HL-60/S4 treated with retinoic acid at 250 ng/mL for 4 days and 3 days (cell line): ENCODE results near the gene RGS2.

Source experiments
- in situ Hi-C: fragments of 300-500 bp; cut with MboI; formaldehyde crosslinking; loops from 2 replicates; pipeline ENCODE4 v1.7.0; 2022; ENCODE audit warnings: low sequenced_read_pairs

Gene RGS2

GRCh38 chr1:192794768-192795035, 14.1 kb upstream of the RGS2 start:
- in situ Hi-C loops, result no loop called here

GRCh38 chr1:192795916-192796618, 12.8 kb upstream of the RGS2 start:
- in situ Hi-C loops, result no loop called here

GRCh38 chr1:192797143-192797542, 11.7 kb upstream of the RGS2 start:
- in situ Hi-C loops, result no loop called here

GRCh38 chr1:192797891-192798290, 10.9 kb upstream of the RGS2 start:
- in situ Hi-C loops, result no loop called here

GRCh38 chr1:192801451-192801850, 7.4 kb upstream of the RGS2 start:
- in situ Hi-C loops, result loop anchor here (25.0 kb wide), 1 partner anchor 211 kb away; no protein-coding TSS in a partner anchor

GRCh38 chr1:192802406-192802805, 6.4 kb upstream of the RGS2 start:
- in situ Hi-C loops, result loop anchor here (25.0 kb wide), 1 partner anchor 210 kb away; no protein-coding TSS in a partner anchor

- in situ Hi-C loops, result loop anchor here (25.0 kb wide), 1 partner anchor 209 kb away; no protein-coding TSS in a partner anchor
These were observed 5.3 kb upstream of the RGS2 start for GRCh38 chr1:192803501-192803900.

- in situ Hi-C loops, result loop anchor here (25.0 kb wide), 1 partner anchor 206 kb away; no protein-coding TSS in a partner anchor
These were observed 3.0 kb upstream of the RGS2 start for GRCh38 chr1:192805832-192806323.

- in situ Hi-C loops, result loop anchor here (25.0 kb wide), 1 partner anchor 205 kb away; no protein-coding TSS in a partner anchor
These were observed 1.4 kb upstream of the RGS2 start for GRCh38 chr1:192807211-192808162.

- in situ Hi-C loops, result loop anchor here (25.0 kb wide), 1 partner anchor 204 kb away; no protein-coding TSS in a partner anchor
These were observed 699 bp upstream of the RGS2 start for GRCh38 chr1:192808163-192808517.

GRCh38 chr1:192809307-192810252, 741 bp downstream of the RGS2 start:
- in situ Hi-C loops, result loop anchor here (25.0 kb wide), 1 partner anchor 203 kb away; no protein-coding TSS in a partner anchor

- in situ Hi-C loops, result loop anchor here (25.0 kb wide), 1 partner anchor 202 kb away; no protein-coding TSS in a partner anchor
These were observed 1.5 kb downstream of the RGS2 start for GRCh38 chr1:192810253-192810880.

GRCh38 chr1:192811006-192811405, 2.2 kb downstream of the RGS2 start:
- in situ Hi-C loops, result loop anchor here (25.0 kb wide), 1 partner anchor 201 kb away; no protein-coding TSS in a partner anchor

GRCh38 chr1:192811594-192812239, 2.9 kb downstream of the RGS2 start:
- in situ Hi-C loops, result loop anchor here (25.0 kb wide), 1 partner anchor 201 kb away; no protein-coding TSS in a partner anchor

GRCh38 chr1:192812420-192813209, 3.8 kb downstream of the RGS2 start:
- in situ Hi-C loops, result loop anchor here (25.0 kb wide), 1 partner anchor 200 kb away; no protein-coding TSS in a partner anchor

GRCh38 chr1:192814805-192815204, 6.0 kb downstream of the RGS2 start:
- in situ Hi-C loops, result loop anchor here (25.0 kb wide), 1 partner anchor 197 kb away; no protein-coding TSS in a partner anchor

- in situ Hi-C loops, result loop anchor here (25.0 kb wide), 1 partner anchor 195 kb away; no protein-coding TSS in a partner anchor
These were observed 8.4 kb downstream of the RGS2 start for GRCh38 chr1:192817246-192817645.

GRCh38 chr1:192821296-192821695, 12.5 kb downstream of the RGS2 start:
- in situ Hi-C loops, result loop anchor here (25.0 kb wide), 1 partner anchor 191 kb away; no protein-coding TSS in a partner anchor
